Measurements from ENCODE around the gene DLGAP4. TPM values are rescaled to one million over a fixed set of nuclear protein-coding genes. Genes with fewer than 3 reads are reported as not detected.
A peak's percentile ranks its signal among the peaks of the same experiment; 100 is the strongest.

DLGAP4 gene
- total RNA-seq, 1 donor from 2014 or later = 199 TPM

GRCh38 chr20:36262440-36262839 lies 43.7 kb upstream of the DLGAP4 start:
- no peak overlapping the region for H3K4me3 Mint-ChIP-seq (ENCODE audit: unreplicated experiment)
- TF ChIP-seq CTCF (IDR thresholded peaks at IDR 0.05; ENCODE audit: partially characterized antibody, unreplicated experiment) = no peak
- H3K27me3 Mint-ChIP-seq (ENCODE audit: unreplicated experiment) = peaks cover 4% of the 10 kb centered on the region
- no peak overlapping the region for H3K27ac Mint-ChIP-seq (ENCODE audit: unreplicated experiment)
- H3K4me1 Mint-ChIP-seq (ENCODE audit: low read depth, unreplicated experiment) = peaks cover 8% of the 10 kb centered on the region
- no peaks in the 10 kb centered on the region for H3K36me3 Mint-ChIP-seq (ENCODE audit: unreplicated experiment)
- no peak for DNase-seq
- H3K9me3 Mint-ChIP-seq (ENCODE audit: unreplicated experiment) = peaks cover 3% of the 10 kb centered on the region

GRCh38 chr20:36264426-36265246 lies 41.5 kb upstream of the DLGAP4 start:
- Mint-ChIP-seq H3K36me3 (ENCODE audit: unreplicated experiment) (no peaks in the 10 kb centered on the region), H3K9me3 (ENCODE audit: unreplicated experiment) (peaks cover 2% of the 10 kb centered on the region), H3K4me3 (ENCODE audit: unreplicated experiment) (no peak overlapping the region), H3K27me3 (ENCODE audit: unreplicated experiment) (peaks cover 4% of the 10 kb centered on the region), H3K4me1 (ENCODE audit: low read depth, unreplicated experiment) (peaks cover 6% of the 10 kb centered on the region), H3K27ac (ENCODE audit: unreplicated experiment) (no peak overlapping the region)
- no peak for DNase-seq
- no peak for TF ChIP-seq CTCF (IDR thresholded peaks at IDR 0.05; ENCODE audit: partially characterized antibody, unreplicated experiment)

- no peak overlapping the region for H3K27ac Mint-ChIP-seq (ENCODE audit: unreplicated experiment)
Observed at GRCh38 chr20:36266189-36266588, 40.0 kb upstream of the DLGAP4 start.

GRCh38 chr20:36267605-36268381 lies 38.3 kb upstream of the DLGAP4 start:
- peak overlapping the region; percentile 28 for H3K27ac Mint-ChIP-seq (ENCODE audit: unreplicated experiment)
- no peaks in the 10 kb centered on the region for H3K36me3 Mint-ChIP-seq (ENCODE audit: unreplicated experiment)
- DNase-seq = no peak
- no peak overlapping the region for H3K4me3 Mint-ChIP-seq (ENCODE audit: unreplicated experiment)
- peaks cover 6% of the 10 kb centered on the region for H3K27me3 Mint-ChIP-seq (ENCODE audit: unreplicated experiment)
- TF ChIP-seq CTCF (IDR thresholded peaks at IDR 0.05; ENCODE audit: partially characterized antibody, unreplicated experiment) = no peak
- peaks cover 2% of the 10 kb centered on the region for H3K4me1 Mint-ChIP-seq (ENCODE audit: low read depth, unreplicated experiment)
- H3K9me3 Mint-ChIP-seq (ENCODE audit: unreplicated experiment) = no peaks in the 10 kb centered on the region

More at GRCh38 chr20:36266189-36266588, 40.0 kb upstream of the DLGAP4 start:
- no peak for TF ChIP-seq CTCF (IDR thresholded peaks at IDR 0.05; ENCODE audit: partially characterized antibody, unreplicated experiment)
- no peak for DNase-seq
- Mint-ChIP-seq H3K9me3 (ENCODE audit: unreplicated experiment) (no peaks in the 10 kb centered on the region), H3K36me3 (ENCODE audit: unreplicated experiment) (no peaks in the 10 kb centered on the region), H3K27me3 (ENCODE audit: unreplicated experiment) (peaks cover 5% of the 10 kb centered on the region), H3K4me1 (ENCODE audit: low read depth, unreplicated experiment) (peaks cover 2% of the 10 kb centered on the region), H3K4me3 (ENCODE audit: unreplicated experiment) (no peak overlapping the region)
